Measurements from ENCODE around the gene TRIM67.
"Not testable (repeated sequence)": the region's sequence is repeated elsewhere in the genome, so short reads cannot be mapped to it uniquely, and the experiment has no call there.

TRIM67 gene

DNA sequence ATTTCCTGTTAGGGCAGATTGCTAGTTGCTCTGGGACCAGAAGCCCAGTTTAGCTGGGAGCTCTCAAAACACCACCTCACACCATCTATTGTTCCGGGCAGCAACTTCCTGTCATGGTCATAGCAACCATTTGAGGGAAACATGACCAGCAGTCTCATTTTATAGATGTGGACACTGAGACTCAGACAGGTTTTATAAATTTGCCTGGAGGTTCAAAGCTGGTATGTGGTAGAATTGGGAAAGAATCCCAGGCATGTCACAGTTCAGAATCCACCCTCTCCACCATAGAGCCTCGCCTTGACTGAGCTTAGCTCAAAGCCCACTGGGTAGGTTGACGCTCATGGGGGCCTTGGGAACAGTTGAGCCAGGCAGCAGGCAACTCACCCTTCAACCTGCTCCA, 14.0 kb upstream of the TRIM67 start:
- no peak overlapping the region for H3K4me3 ChIP-seq (ENCODE audit: low read depth, low read length)
- TF ChIP-seq, protein P1, sequence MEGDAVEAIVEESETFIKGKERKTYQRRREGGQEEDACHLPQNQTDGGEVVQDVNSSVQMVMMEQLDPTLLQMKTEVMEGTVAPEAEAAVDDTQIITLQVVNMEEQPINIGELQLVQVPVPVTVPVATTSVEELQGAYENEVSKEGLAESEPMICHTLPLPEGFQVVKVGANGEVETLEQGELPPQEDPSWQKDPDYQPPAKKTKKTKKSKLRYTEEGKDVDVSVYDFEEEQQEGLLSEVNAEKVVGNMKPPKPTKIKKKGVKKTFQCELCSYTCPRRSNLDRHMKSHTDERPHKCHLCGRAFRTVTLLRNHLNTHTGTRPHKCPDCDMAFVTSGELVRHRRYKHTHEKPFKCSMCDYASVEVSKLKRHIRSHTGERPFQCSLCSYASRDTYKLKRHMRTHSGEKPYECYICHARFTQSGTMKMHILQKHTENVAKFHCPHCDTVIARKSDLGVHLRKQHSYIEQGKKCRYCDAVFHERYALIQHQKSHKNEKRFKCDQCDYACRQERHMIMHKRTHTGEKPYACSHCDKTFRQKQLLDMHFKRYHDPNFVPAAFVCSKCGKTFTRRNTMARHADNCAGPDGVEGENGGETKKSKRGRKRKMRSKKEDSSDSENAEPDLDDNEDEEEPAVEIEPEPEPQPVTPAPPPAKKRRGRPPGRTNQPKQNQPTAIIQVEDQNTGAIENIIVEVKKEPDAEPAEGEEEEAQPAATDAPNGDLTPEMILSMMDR (IDR thresholded peaks at IDR 0.05; ENCODE audit: low read depth, low read length), result no peak

DNA sequence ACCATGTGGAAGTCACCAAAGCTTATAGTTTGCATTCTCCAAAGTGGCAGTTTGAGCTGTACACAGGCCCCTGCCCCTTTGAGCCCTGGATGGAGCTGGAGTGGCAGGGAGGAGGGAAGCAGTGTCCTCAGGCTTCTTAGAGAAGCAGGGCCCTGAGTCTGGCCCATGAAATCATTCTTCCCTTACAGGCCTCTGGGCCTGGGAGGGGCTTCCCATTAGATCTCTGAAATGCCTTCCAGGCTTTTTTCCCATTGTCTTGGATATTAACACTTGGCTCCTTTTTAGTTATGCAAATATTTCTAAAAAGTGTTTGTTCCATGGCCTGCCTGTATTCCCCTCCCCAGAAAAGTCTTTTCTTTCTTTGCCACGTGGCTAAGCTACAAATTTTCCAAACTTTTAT, 10.0 kb upstream of the TRIM67 start:
- H3K4me3 ChIP-seq (ENCODE audit: low read depth, low read length), result no peak overlapping the region
- TF ChIP-seq, protein P1 (IDR thresholded peaks at IDR 0.05; ENCODE audit: low read depth, low read length), result no peak

DNA sequence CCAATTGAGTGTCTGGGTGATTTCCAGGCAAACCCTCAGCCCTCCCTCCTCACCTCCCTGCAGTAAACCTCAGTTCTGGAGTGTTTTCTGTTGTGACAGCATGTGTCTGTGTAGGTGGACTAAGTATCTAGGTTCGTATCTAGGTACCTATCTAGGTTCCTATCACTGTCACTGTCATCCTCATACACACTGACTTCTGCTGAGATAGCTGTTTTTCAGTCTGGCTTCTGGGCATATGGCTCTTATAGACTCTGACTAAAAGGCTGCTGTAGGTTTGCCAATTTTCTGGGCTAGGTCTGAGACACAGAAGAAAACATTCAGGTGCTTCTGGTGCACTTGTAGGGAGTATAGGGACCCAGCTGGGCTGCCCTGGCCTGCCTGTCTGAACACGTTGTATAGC, 8.1 kb upstream of the TRIM67 start:
- TF ChIP-seq, protein P1 (IDR thresholded peaks at IDR 0.05; ENCODE audit: low read depth, low read length), result no peak

DNA sequence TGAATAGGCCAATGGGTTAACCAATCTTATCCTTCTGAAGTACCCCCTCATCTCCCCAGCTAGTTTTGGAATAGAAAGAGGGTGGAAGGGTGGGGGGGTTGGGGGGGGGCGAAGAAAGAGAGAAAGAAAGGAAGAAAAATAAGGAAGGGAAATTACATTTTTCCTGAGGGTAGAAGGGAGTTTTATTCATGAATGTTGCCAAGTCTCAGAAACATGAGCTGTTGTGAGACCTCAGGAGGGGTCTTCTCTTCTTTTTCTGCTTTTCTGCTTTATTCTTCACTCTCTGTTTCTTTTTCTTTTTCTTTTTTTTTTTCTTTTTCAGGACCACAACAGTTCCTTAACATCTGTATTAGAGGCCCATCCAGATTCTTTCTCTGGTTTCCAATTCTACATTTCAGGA, 6.0 kb upstream of the TRIM67 start:
- H3K4me3 ChIP-seq (ENCODE audit: low read depth, low read length), result no peak overlapping the region
- TF ChIP-seq, protein P1 (IDR thresholded peaks at IDR 0.05; ENCODE audit: low read depth, low read length), result no peak

More for the DNA sequence above, 8.1 kb upstream of the TRIM67 start:
- H3K4me3 ChIP-seq (ENCODE audit: low read depth, low read length), result no peak overlapping the region

DNA sequence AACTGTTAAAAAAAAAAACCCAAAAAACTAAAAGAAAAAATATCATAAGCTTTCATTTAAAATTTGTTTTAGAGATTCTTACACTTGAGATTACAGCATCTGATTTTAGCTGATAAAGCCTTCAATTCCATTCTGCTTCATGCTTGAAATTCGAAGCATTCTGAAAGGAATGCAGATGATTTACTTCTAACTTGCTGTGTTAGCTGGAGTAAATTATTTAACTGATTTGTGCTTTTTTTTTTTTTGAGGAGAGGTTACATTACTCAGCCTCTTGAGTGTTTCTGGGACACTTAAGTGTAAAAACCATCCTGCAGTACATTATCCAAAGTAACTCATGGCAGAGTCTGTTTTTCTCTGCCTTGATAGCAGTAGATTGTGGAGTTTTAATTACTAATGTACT, 4.5 kb upstream of the TRIM67 start:
- no peak overlapping the region for H3K4me3 ChIP-seq (ENCODE audit: low read depth, low read length)
- TF ChIP-seq, protein P1 (IDR thresholded peaks at IDR 0.05; ENCODE audit: low read depth, low read length), result no peak

DNA sequence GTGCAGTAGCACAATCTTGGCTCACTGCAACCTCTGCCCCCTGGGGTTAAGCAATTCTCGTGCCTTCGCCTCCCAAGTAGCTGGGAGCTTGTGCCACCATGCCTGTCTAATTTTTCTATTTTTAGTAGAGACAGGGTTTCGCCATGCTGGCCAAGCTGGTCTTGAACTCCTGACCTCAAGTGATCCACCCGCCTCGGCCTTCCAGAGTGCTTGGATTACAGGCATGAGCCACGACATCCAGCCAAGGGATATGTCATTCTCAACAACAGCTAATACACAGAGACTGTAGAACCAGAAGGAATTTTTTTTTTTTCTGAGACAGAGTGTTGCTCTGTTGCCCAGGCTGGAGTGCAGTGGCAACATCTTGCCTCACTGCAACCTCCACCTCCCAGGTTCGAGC, 3.7 kb upstream of the TRIM67 start:
- not testable (repeated sequence) for H3K4me3 ChIP-seq (ENCODE audit: low read depth, low read length)

DNA sequence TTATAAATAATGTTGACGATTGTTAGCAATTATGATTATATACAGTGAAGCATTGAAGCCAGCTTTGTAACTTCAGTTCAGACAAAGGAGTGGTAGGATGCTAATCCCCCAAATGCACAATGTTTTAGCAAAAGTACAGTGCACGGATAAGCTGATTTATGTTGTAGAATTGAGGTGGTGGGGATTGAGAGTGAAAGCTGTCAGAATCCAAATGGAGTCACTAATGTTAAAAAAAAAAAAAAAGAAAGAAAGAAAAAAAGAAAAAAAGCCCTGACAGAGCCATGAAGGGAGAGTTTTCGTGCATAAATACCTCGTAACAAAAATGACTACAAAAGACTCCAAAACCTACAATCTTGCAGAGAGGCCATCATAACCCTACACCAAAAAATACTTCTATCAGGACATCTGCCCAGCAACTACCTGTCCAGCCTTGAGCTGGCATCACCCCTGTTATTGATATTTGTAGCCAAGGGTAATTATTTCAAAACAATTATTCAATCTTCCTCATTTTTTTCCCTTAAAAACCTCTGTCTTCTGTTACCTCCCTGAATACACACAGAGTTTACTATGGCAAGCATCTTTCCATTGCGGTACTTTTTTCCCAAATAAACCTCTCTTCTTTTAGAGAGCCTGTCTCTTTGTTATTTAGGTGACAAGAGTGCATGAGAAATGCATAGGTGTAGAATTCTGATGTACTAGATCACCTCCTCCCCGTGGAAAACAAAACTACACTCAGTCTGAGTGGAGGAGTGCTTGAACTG, 2.5 kb upstream of the TRIM67 start:
- TF ChIP-seq, protein P1 (IDR thresholded peaks at IDR 0.05; ENCODE audit: low read depth, low read length), result no peak
- no peak overlapping the region for H3K4me3 ChIP-seq (ENCODE audit: low read depth, low read length)

Data from WI38 (cell line).